H1 (cell line): ENCODE results near the gene ATAT1. TPM values are rescaled to one million over a fixed set of nuclear protein-coding genes. Genes with fewer than 3 reads are reported as not detected.

ENCODE experiments used
- CTCF ChIA-PET: fragments of 300-600 bp; sonication (Branson Sonifier 250); formaldehyde crosslinking; loops from one replicate; lab custom pipeline; 2021; ENCODE audit not compliant: partially characterized antibody; lab: Charles Lee
- POLR2A ChIA-PET: fragments of 300-600 bp; sonication (Branson Sonifier 250); formaldehyde crosslinking; loops from one replicate; lab custom pipeline; 2021; ENCODE audit warnings: inconsistent platforms; ENCODE audit not compliant: partially characterized antibody; lab: Charles Lee
- DNase-seq, 2 experiments: peaks; one replicate each; pipeline versions ENCODE4 v3.0.0 to v3.0.0-alpha.2; 2010 to 2022; ENCODE audit warnings: low spot score in 2 of 2, low read depth in 1 of 2, mixed read lengths in 1 of 2
- FAIRE-seq: peaks from 2 replicates; lab custom pipeline; 2011; peaks lifted over from hg19 to GRCh38; lab: Jason Lieb, UNC
- H2AFZ ChIP-seq: 2 replicates; pipeline ENCODE4 v1.8.1; 2012; ENCODE audit warnings: low read length, inconsistent platforms
- H2AK5ac ChIP-seq: 2 replicates; pipeline ENCODE4 v1.6.1; 2013; ENCODE audit warnings: low read depth, low read length
- H2BK120ac ChIP-seq: replicated peaks from 2 replicates; pipeline ENCODE3; 2013; ENCODE audit warnings: low read depth, low read length, inconsistent platforms
- H2BK12ac ChIP-seq: 2 replicates; pipeline ENCODE4 v1.6.1; 2013; ENCODE audit warnings: low read depth, low read length
- H2BK15ac ChIP-seq: 2 replicates; pipeline ENCODE4 v1.6.1; 2013; ENCODE audit warnings: low read length
- H2BK20ac ChIP-seq: 2 replicates; pipeline ENCODE4 v1.6.1; 2013; ENCODE audit warnings: low read length
- H2BK5ac ChIP-seq: 2 replicates; pipeline ENCODE4 v1.6.1; 2013; ENCODE audit warnings: low read depth, low read length
- H3K14ac ChIP-seq: 2 replicates; pipeline ENCODE4 v1.6.1; 2013; ENCODE audit warnings: inconsistent platforms; ENCODE audit not compliant: insufficient read length
- H3K18ac ChIP-seq: 2 replicates; pipeline ENCODE4 v1.6.1; 2013; ENCODE audit warnings: low read length; ENCODE audit errors: extremely low read depth
- H3K23ac ChIP-seq: 2 replicates; pipeline ENCODE4 v1.6.1; 2013; ENCODE audit warnings: inconsistent platforms; ENCODE audit not compliant: insufficient read length
- H3K23me2 ChIP-seq: 2 replicates; pipeline ENCODE4 v1.6.1; 2013; ENCODE audit warnings: low read depth, low read length
- H3K27ac ChIP-seq: 2 replicates; pipeline ENCODE4 v1.6.1; 2011; ENCODE audit warnings: low read depth, low read length, inconsistent platforms
- H3K27me3 ChIP-seq, 4 experiments: replicated peaks in 1 of 4; 1 replicate in 1 of 4; 2 replicates in 3 of 4; pipeline versions ENCODE4 v1.6.1 to v1.8.1; 2011 to 2013; ENCODE audit warnings: low read length in 3 of 4, mild to moderate bottlenecking in 3 of 4, inconsistent platforms in 2 of 4, mixed read lengths in 2 of 4, moderate library complexity in 1 of 4; ENCODE audit not compliant: control insufficient read depth in 3 of 4, insufficient read depth in 3 of 4; ENCODE audit errors: extremely low read depth in 1 of 4
- H3K36me3 ChIP-seq, 4 experiments: 2 replicates each; pipeline versions ENCODE4 v1.6.1 to v1.8.1; 2011 to 2013; ENCODE audit warnings: mild to moderate bottlenecking in 4 of 4, low read length in 3 of 4, moderate library complexity in 2 of 4, control low read depth in 1 of 4, inconsistent platforms in 1 of 4; ENCODE audit not compliant: insufficient read depth in 4 of 4, control insufficient read depth in 2 of 4
- H3K4ac ChIP-seq: replicated peaks from 2 replicates; pipeline ENCODE3; 2013; ENCODE audit warnings: low read length, low read depth, mixed read lengths, inconsistent platforms; ENCODE audit not compliant: insufficient read length
- H3K4me1 ChIP-seq, 4 experiments: replicated peaks in 1 of 4; 1 replicate in 1 of 4; 2 replicates in 3 of 4; pipeline versions ENCODE4 v1.6.1 to v1.8.1; 2011 to 2013; ENCODE audit warnings: low read length in 3 of 4, inconsistent platforms in 2 of 4, mixed read lengths in 1 of 4; ENCODE audit not compliant: insufficient read depth in 4 of 4, control insufficient read depth in 3 of 4
- H3K4me2 ChIP-seq, 2 experiments: 2 replicates each; pipeline versions ENCODE4 v1.6.1 to v1.8.1; 2011 to 2013; ENCODE audit warnings: low read depth in 2 of 2, low read length in 2 of 2, control low read depth in 1 of 2, inconsistent platforms in 1 of 2, mild to moderate bottlenecking in 1 of 2; ENCODE audit not compliant: insufficient read depth in 1 of 2
- H3K4me3 ChIP-seq, 4 experiments: fragments of 200-600, 300-600 bp in 1 of 4; sonication (generic), shearing (Covaris generic), sonication (Bioruptor Twin) in 1 of 4; 2 replicates each; pipeline versions ENCODE4 v1.5.1 to v1.8.1; 2011 to 2016; ENCODE audit warnings: low read length in 4 of 4, low read depth in 3 of 4, control low read depth in 2 of 4, inconsistent platforms in 2 of 4, mild to moderate bottlenecking in 2 of 4, mixed read lengths in 1 of 4, moderate library complexity in 1 of 4; ENCODE audit not compliant: insufficient read depth in 2 of 4; ENCODE audit errors: extremely low read depth in 1 of 4
- H3K56ac ChIP-seq: replicated peaks from 2 replicates; pipeline ENCODE3; 2013; ENCODE audit warnings: low read depth, mild to moderate bottlenecking, mixed read lengths, low read length, inconsistent platforms; ENCODE audit not compliant: insufficient read length
- H3K79me1 ChIP-seq: 2 replicates; pipeline ENCODE4 v1.6.1; 2013; ENCODE audit warnings: low read depth, low read length, control low read depth
- H3K79me2 ChIP-seq, 2 experiments: 2 replicates each; pipeline versions ENCODE4 v1.6.1 to v1.8.1; 2012 to 2013; ENCODE audit warnings: low read length in 2 of 2, mild to moderate bottlenecking in 2 of 2, inconsistent platforms in 1 of 2; ENCODE audit not compliant: insufficient read depth in 2 of 2, control insufficient read depth in 1 of 2
- H3K9ac ChIP-seq, 4 experiments: replicated peaks in 1 of 4; 1 replicate in 1 of 4; 2 replicates in 3 of 4; pipeline versions ENCODE4 v1.6.1 to v1.8.1; 2011 to 2013; ENCODE audit warnings: low read depth in 3 of 4, low read length in 3 of 4, control low read depth in 2 of 4, mild to moderate bottlenecking in 2 of 4, moderate library complexity in 2 of 4, inconsistent platforms in 1 of 4; ENCODE audit errors: extremely low read depth in 1 of 4
- H3K9me3 ChIP-seq, 2 experiments: 2 replicates each; pipeline versions ENCODE4 v1.6.1 to v1.8.1; 2012 to 2013; ENCODE audit warnings: mild to moderate bottlenecking in 2 of 2, moderate library complexity in 2 of 2, control low read depth in 1 of 2, inconsistent platforms in 1 of 2, low read depth in 1 of 2, low read length in 1 of 2, mixed read lengths in 1 of 2; ENCODE audit not compliant: insufficient read depth in 2 of 2
- H4K20me1 ChIP-seq, 2 experiments: replicated peaks in 1 of 2; 2 replicates each; pipeline versions ENCODE3 to v1.8.1; 2011 to 2013; ENCODE audit warnings: inconsistent platforms in 2 of 2, low read length in 2 of 2, mild to moderate bottlenecking in 1 of 2; ENCODE audit not compliant: insufficient read depth in 2 of 2, control insufficient read depth in 1 of 2
- H4K5ac ChIP-seq: 2 replicates; pipeline ENCODE4 v1.6.1; 2013; ENCODE audit warnings: low read length, low read depth, mixed read lengths, inconsistent platforms; ENCODE audit not compliant: insufficient read length
- H4K8ac ChIP-seq: 2 replicates; pipeline ENCODE4 v1.8.0; 2013; ENCODE audit warnings: mild to moderate bottlenecking, moderate library complexity, low read length, inconsistent platforms; ENCODE audit not compliant: insufficient read depth; ENCODE audit errors: extremely low read depth
- H4K91ac ChIP-seq: replicated peaks from 2 replicates; pipeline ENCODE3; 2013; ENCODE audit warnings: low read length, mixed read lengths, inconsistent platforms; ENCODE audit not compliant: insufficient read length
- CHD2 ChIP-seq: IDR thresholded peaks from 2 replicates; pipeline ENCODE4 v1.6.1; 2012; ENCODE audit warnings: low read length, improper control_type of control experiment
- GTF2F1 ChIP-seq: IDR thresholded peaks from 2 replicates; pipeline ENCODE4 v1.6.1; 2012; ENCODE audit warnings: low read depth, low read length, improper control_type of control experiment, borderline replicate concordance
- HDAC2 ChIP-seq, 2 experiments: fragments of 300-600 bp in 1 of 2; sonication (generic) in 1 of 2; IDR thresholded peaks; 2 replicates each; pipeline ENCODE4 v1.6.1; 2011 to 2012; ENCODE audit warnings: low read depth in 2 of 2, low read length in 2 of 2, mild to moderate bottlenecking in 2 of 2, moderate library complexity in 2 of 2, borderline replicate concordance in 1 of 2, inconsistent platforms in 1 of 2
- KDM1A ChIP-seq: fragments of 200-600, 300-600 bp; sonication (generic); IDR thresholded peaks from 2 replicates; pipeline ENCODE4 v1.7.1; 2016; ENCODE audit warnings: mild to moderate bottlenecking, low read length, borderline replicate concordance
- MAFK ChIP-seq: IDR thresholded peaks from 2 replicates; pipeline ENCODE4 v1.6.1; 2012; ENCODE audit warnings: low read depth, mild to moderate bottlenecking, improper control_type of control experiment, low read length
- MAX ChIP-seq: IDR thresholded peaks from 2 replicates; pipeline ENCODE4 v1.6.1; 2012; ENCODE audit warnings: inconsistent platforms
- PHF8 ChIP-seq: fragments of 200-600 bp; sonication (generic); conservative IDR thresholded peaks from 2 replicates; pipeline ENCODE4 v1.7.1; 2012; ENCODE audit warnings: low read depth, mild to moderate bottlenecking, inconsistent platforms, low read length, moderate library complexity
- POLR2A ChIP-seq, 2 experiments: IDR thresholded peaks; 1 replicate in 1 of 2; 2 replicates in 1 of 2; pipeline ENCODE4 v1.6.1; 2011; ENCODE audit warnings: low read depth in 2 of 2, low read length in 2 of 2, mild to moderate bottlenecking in 2 of 2; ENCODE audit errors: control extremely low read depth in 1 of 2
- POLR2AphosphoS5 ChIP-seq: IDR thresholded peaks from 2 replicates; pipeline ENCODE4 v1.6.1; 2011; ENCODE audit warnings: low read depth, low read length
- SIN3A ChIP-seq, 2 experiments: IDR thresholded peaks in 1 of 2; conservative IDR thresholded peaks in 1 of 2; 2 replicates each; pipeline ENCODE4 v1.6.1; 2011 to 2012; ENCODE audit warnings: low read length in 2 of 2, improper control_type of control experiment in 1 of 2, low read depth in 1 of 2, mild to moderate bottlenecking in 1 of 2
- SP2 ChIP-seq: IDR thresholded peaks from 2 replicates; pipeline ENCODE4 v1.6.1; 2012; ENCODE audit warnings: mild to moderate bottlenecking, low read length, inconsistent platforms
- WGBS, 2 experiments: shearing (Covaris generic) in 1 of 2; methylation state at CpG; one replicate each; pipeline versions ENCODE4 v1.1.6 to v1.1.7; 2013 to 2015; ENCODE audit warnings: low lambda C conversion rate in 2 of 2, mixed read lengths in 2 of 2, inconsistent platforms in 1 of 2, low coverage in 1 of 2, missing lambda C conversion rate in 1 of 2; ENCODE audit not compliant: insufficient replicate concordance in 2 of 2, insufficient coverage in 1 of 2, insufficient read length in 1 of 2; ENCODE audit errors: extremely low coverage in 1 of 2, missing lambda C conversion rate in 1 of 2; 5-methylcytosine and 5-hydroxymethylcytosine counted together
- polyA plus RNA-seq, 7 experiments: library from polyadenylated mRNA; depleted of rRNA in 3 of 7; stranded (reverse) in 5 of 7; unstranded in 2 of 7; fragments of >200 nt in 5 of 7; fragments of 200-250 nt in 2 of 7; gene quantifications; 1 replicate in 5 of 7; 2 replicates in 1 of 7; 4 replicates in 1 of 7; pipeline versions ENCODE4 v1.2.1 to v1.2.3, GENCODE V29; 2011 to 2013; ENCODE audit warnings: missing spikeins in 2 of 7, mixed read lengths in 2 of 7
- total RNA-seq: library from RNA; stranded (reverse); fragmentation: NEBNext Ultra II Directional; extraction: Animal tissue kit (Norgen Biotek cat#: 25700); gene quantifications from 2 replicates; pipeline ENCODE4 v1.2.1, GENCODE V29; 2021

The ATAT1 gene
- total and polyA plus RNA-seq, 2 of the 8 experiments (the other 6 are each of a cell fraction or from before 2014, with no cell fraction given), result 14.4 to 14.6 TPM

GRCh38 chr6:30689985-30690384, 63.3 kb downstream of the ATAT1 start:
- Histone ChIP-seq H3K79me1 (peaks cover 4% of the 10 kb centered on the region; the same call in 1 of the 2 replicates), H3K14ac (no peak overlapping the region), H3K9ac (peak overlapping the region in 3 of 4 experiments; percentile 46 to 87 (median 58); a peak in 5 of 7 replicates), H2AK5ac (peak overlapping the region; percentile 69; the same call in 1 of the 2 replicates), H3K79me2 (peaks cover 0 to 9% of the 10 kb centered on the region in 2 experiments; a peak in 3 of 4 replicates), H4K91ac (peak overlapping the region; percentile 29), H3K23ac (no peak overlapping the region), H2BK5ac (no peak overlapping the region; the same call in 1 of the 2 replicates), H3K36me3 (no peaks in the 10 kb centered on the region; a peak in 1 of 8 replicates), H3K27ac (no peak overlapping the region; the same call in 1 of the 2 replicates), H4K5ac (peak overlapping the region; percentile 42), H4K8ac (no peak overlapping the region), H2BK120ac (no peak overlapping the region), H2BK15ac (peak overlapping the region; percentile 10; the same call in 1 of the 2 replicates), H4K20me1 (peaks cover 0 to 1% of the 10 kb centered on the region in 2 experiments), H3K4me1 (peaks cover 0 to 28% (median 18%) of the 10 kb centered on the region in 4 experiments; a peak in 6 of 7 replicates), H2BK20ac (0 out of 2 replicates have a peak overlapping the region, but pooled peaks have one; percentile 15), H2BK12ac (peak overlapping the region; percentile 89; the same call in 1 of the 2 replicates), H2AFZ (no peak overlapping the region), H3K9me3 (no peaks in the 10 kb centered on the region), H3K27me3 (no peaks in the 10 kb centered on the region), H3K23me2 (peaks cover 13% of the 10 kb centered on the region), H3K4me3 (peak overlapping the region; percentile 86 to 92 (median 88)), H3K4ac (peak overlapping the region; percentile 63), H3K56ac (no peak overlapping the region), H3K18ac (no peak overlapping the region), H3K4me2 (peak overlapping the region; percentile 82 to 94)
- FAIRE-seq (no peak), DNase-seq (no peak)
- CTCF ChIA-PET, result interaction anchor here (0.5 to 3.7 kb wide), 8 partner anchors 11 to 393 kb away, joined by 3 to 28 read pairs (median 6); partner anchors contain the start of gene MDC1
- POLR2A ChIA-PET, result interaction anchor here (1.2 to 26.7 kb wide), 8 partner anchors 9 to 79 kb away, joined by 3 to 732 read pairs (median 6); partner anchors contain the start of genes FLOT1, IER3, MDC1 and MRPS18B
- TF ChIP-seq POLR2A (IDR thresholded peaks at IDR 0.05; ENCODE audit: control extremely low read depth in 1 of 2, low read depth in 2 of 2, low read length in 2 of 2) (no peak), HDAC2 (IDR thresholded peaks at IDR 0.05; ENCODE audit: borderline replicate concordance in 1 of 2, low read depth in 2 of 2, low read length in 2 of 2) (no peak), CHD2 (no peak), SIN3A (conservative IDR thresholded peaks at IDR 0.05 in 1 of 2, IDR thresholded peaks at IDR 0.05 in 1 of 2; ENCODE audit: low read depth in 1 of 2, low read length in 2 of 2) (no peak), POLR2AphosphoS5 (no peak), SP2 (no peak), MAX (no peak), KDM1A (no peak), MAFK (no peak), PHF8 (no peak), GTF2F1 (no peak)
- 82% methylated on average over 4 of the region's 4 CpGs; no CpG with 5 or more reads in 1 of the 2 experiments for WGBS, 2 experiments
